Measurements from ENCODE around the gene DOCK2.
"Not testable (repeated sequence)": the region's sequence is repeated elsewhere in the genome, so short reads cannot be mapped to it uniquely, and the experiment has no call there.

Gene DOCK2

GRCh38 chr5:169637085-169637548, at the start of gene DOCK2:
Gene DOCK2 (plus strand): TSS chr5:169637275. CDS start chr5:169637327, 52 bp downstream.
- DNase-seq (ENCODE audit: low read depth), result no peak

DNA sequence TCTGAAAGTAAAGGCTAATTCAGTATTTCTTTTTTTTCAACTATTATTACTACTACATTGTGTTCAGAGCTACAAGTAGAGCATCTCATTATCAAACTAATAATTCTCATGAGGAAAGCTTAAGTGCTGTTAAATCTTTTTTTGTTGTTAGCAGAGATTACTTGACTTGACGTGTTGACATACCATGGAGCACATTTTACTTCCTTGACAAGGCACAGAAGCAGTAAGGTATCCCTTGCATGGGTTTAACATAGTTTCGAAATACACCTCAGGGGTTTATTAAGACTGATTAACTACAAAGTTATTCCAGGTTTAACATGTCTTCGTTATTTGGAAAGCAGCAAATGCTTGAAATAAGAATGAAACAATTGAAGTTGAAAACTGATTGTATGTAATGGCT, 46.5 kb upstream of the DOCK2 start:
- DNase-seq (ENCODE audit: low read depth), result no peak

DNA sequence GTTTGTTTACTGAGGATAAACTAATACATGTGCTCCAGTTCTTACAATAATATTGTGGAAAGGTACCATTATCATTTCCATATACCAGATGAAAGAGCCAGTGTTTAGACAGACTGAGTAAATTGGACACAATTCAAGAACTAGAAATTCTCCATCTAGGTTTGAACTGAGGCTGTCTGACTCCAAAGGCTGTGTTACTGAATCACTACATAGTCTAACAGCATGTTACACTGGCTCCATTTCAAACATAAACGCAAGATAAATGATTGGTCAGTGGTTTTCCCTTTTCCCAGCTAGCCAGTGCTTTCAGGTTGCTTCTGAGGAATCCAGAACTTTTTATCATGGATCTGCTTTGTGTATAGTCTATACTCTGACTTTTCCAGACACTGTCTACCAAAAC, 45.4 kb upstream of the DOCK2 start:
- DNase-seq (ENCODE audit: low read depth), result no peak

DNA sequence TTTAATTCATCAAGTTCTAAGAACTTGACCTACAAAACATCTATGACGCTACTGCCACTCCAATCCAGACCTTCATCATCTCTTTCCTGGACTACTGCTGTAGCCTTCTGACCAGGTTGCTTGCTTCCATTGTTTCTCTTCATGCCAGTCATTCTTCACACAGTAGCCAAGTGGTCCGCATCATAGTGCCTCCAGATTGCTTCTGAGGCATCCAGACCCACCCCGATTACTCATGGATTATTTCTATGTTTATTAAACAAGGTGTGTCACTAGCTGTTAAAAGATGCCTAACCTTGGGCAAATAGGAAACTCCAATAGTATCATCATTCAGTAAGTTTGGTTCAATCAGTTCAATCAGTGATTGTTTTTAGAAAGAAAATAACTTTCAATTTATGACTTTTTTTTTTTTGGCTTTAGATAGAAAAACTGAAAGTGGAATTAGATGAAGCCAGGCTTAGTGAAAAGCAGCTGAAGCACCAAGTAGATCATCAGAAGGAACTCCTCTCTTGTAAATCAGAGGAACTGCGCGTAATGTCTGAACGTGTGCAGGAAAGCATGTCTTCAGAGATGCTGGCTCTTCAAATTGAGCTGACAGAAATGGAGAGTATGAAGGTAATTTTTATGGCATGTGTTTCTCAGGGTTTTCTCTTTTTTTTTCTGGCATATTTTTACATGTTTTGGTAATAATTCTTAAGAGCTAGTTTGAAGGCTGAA, 44.0 kb upstream of the DOCK2 start:
- no peak for DNase-seq (ENCODE audit: low read depth)

DNA sequence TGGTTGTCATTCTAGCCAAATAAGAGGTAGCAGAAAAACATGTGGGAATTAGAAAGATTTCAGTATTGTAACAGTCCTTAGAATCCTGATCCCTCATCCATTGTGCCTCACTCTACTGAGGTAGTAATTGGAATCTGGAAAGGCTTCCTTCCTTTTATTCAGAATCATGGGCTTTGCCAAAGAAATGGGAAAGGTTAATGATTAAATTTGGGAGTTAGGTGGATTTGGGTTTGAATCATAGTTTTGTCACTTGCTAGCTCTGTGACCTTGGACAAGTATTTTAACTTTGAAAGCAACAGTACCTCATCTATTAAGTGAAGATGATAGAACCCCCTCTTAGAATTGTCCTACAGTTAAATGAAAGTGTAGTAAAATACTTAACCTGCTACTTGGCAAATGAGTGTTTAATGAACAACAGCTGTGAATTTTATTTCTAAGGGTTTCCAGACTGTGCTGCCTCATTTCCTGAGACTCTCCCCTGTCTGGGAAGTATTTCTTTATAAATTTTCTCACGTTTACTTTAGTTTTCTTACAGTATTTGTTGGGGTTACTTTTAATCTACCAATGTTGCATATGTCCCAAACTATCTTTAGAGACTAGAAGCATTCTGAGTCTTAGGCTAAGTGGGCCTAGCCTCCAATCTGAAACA, 41.8 kb upstream of the DOCK2 start:
- DNase-seq (ENCODE audit: low read depth), result peak; percentile 32

DNA sequence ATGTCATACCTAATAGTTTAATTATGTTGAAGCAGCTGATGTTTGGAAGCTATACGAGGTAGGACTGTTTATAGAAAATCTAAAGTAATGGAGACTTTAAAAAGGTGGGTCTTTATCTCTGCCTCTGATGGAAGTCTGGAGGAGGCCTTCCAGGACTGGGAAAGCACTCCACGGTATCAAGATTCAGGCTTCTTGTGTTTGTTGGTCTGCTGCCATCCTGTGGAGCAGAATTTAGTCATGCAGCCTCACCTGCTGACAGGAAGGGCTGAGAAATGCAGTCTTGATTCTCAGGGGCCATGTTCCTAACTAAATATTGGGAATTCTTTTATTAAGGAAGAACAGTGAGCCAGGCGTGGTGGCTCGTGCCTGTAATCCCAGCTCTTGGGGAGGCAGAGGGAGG, 37.6 kb upstream of the DOCK2 start:
- DNase-seq (ENCODE audit: low read depth), result no peak

- no peak for DNase-seq (ENCODE audit: low read depth)
Measured at GRCh38 chr5:169602535-169602934, 34.5 kb upstream of the DOCK2 start.

- no peak for DNase-seq (ENCODE audit: low read depth)
Measured at GRCh38 chr5:169606279-169606678, 30.8 kb upstream of the DOCK2 start.

DNA sequence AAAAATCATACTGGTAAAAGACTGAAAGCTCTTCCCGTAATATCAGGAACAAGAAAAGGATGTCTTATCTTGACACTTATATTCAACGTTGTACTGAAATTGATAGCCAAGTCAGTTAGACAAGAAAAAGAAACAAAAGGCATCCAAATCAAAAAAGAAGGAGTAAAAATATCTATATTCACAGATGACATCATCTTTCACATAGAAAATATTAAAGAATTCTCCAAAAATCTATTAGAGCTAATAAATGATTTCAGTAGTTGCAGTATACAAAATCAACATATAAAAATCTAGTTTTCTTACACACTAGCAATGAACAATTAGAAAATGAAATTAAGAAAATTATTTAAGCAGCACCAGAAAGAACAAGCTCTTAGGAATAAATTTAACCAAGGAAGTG, 29.2 kb upstream of the DOCK2 start:
- no peak for DNase-seq (ENCODE audit: low read depth)

GRCh38 chr5:169609716-169610115, 27.4 kb upstream of the DOCK2 start:
- no peak for DNase-seq (ENCODE audit: low read depth)

DNA sequence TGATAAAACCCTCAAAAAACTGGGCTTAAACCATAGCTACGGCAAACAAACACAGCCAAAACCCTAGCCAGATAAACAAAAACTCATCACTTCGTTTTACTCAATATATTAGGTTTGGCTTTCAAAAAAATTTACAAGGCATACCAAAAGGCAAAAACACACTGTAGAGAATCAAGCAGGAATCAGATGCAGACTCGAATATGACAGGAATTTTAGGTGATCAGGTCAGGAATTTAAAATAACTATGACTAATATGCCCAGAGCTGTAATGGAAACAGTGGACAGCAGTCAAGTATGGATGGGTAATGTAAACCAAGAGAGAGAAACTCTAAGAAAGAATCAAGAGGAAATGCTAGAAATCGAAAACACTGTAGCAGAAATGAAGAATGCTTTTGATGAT, 26.5 kb upstream of the DOCK2 start:
- DNase-seq (ENCODE audit: low read depth), result no peak

DNA sequence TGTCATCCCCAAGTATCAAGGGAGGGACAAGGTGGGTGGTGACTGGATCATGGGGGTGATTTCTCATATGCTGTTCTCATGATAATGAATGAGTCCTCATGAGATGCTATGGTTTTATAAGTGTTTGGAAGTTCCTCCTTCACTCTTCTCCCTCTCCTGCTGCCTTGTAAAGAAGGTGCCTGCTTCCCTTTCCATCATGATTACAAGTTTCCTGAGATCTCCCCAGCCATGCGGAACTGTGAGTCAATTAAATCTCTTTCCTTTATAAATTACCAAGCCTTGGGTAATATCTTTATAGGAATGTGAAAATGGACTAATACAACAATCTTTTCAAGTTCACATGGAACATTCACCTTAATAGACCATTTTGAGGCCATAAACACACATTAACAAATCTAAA, 21.5 kb upstream of the DOCK2 start:
- DNase-seq (ENCODE audit: low read depth), result no peak

DNA sequence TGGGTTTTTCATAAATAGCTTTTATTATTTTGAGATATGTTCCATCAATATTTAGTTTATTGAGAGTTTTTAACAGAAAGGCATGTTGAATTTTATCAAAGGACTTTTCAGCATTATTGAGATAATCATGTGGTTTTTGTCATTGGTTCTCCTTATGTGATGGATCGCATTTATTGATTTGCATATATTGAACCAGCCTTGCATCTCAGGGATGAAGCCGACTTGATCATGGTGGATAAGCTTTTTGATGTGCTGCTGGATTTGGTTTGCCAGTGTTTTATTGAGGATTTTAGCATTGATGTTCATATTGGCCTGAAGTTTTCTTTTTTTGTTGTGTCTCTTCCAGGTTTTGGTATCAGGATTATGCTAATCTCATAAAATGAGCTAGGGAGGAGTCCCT, 12.8 kb upstream of the DOCK2 start:
- DNase-seq (ENCODE audit: low read depth), result not testable (repeated sequence)

GRCh38 chr5:169626779-169627178, 10.3 kb upstream of the DOCK2 start:
- DNase-seq (ENCODE audit: low read depth), result peak; percentile 87

DNA sequence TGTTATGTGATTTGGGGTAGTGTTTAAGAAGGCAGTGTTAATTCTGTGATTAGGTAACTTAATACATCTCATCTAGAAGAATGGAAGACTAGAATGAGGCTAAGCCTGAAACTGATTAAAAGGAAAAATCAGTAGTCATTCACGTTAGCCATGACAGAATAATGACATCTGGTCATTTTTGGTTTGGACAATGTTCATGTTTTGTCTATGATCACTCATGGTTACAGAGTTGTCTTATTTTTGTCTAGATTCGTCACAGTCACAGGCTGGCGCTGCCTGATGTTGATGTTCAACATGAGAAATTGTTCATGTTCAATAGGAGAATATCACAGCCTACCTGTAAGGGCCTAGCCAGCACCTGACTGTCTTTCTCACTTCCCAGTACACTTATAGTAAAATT, 9.5 kb upstream of the DOCK2 start:
- peak; percentile 58 for DNase-seq (ENCODE audit: low read depth)

DNA sequence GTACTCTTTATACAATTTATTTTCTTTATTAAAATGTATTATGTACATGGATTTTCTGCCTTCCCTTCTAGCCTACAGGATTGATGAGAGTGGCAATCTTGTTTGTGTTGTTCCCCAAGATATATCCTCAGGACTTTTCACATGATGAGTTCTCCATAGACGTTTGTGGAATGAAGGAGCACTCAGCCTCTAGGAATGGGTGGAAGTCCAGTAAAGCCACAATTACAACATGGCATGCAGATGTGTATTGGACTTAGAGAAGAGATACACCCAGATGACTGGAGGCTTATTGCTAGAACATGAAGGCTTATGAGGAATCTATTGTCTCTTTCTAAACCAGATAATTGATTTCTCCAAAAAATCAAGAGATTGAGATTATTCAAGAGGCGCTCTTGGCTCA, 8.2 kb upstream of the DOCK2 start:
- peak; percentile 85 for DNase-seq (ENCODE audit: low read depth)

GRCh38 chr5:169629847-169630548, 7.1 kb upstream of the DOCK2 start:
- peak; percentile 80 for DNase-seq (ENCODE audit: low read depth)

GRCh38 chr5:169631360-169631759, 5.7 kb upstream of the DOCK2 start:
- peak; percentile 50 for DNase-seq (ENCODE audit: low read depth)

DNA sequence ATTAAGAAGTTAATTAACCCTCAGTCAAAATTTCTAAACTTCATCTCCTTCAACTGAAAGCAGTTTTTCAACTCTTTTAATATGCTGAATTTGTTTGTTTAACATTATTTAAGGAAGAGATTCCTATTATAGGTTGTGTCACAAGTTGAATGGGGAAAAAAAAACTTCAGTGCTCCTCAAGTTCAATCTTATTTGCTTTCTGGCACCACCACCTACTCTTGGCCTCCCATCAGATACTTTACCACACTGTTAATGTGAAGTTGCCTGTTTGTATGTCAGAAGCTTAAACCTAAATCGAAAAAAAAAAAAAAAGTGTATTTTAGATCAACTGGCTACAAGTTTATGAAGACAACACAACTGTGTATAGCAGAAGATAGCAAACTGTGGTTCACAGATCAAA, 4.1 kb upstream of the DOCK2 start:
- DNase-seq (ENCODE audit: low read depth), result no peak

- DNase-seq (ENCODE audit: low read depth), result no peak
Measured at GRCh38 chr5:169634606-169635005, 2.5 kb upstream of the DOCK2 start.

- DNase-seq (ENCODE audit: low read depth), result no peak
Measured at GRCh38 chr5:169635936-169636335, 1.1 kb upstream of the DOCK2 start.

DNA sequence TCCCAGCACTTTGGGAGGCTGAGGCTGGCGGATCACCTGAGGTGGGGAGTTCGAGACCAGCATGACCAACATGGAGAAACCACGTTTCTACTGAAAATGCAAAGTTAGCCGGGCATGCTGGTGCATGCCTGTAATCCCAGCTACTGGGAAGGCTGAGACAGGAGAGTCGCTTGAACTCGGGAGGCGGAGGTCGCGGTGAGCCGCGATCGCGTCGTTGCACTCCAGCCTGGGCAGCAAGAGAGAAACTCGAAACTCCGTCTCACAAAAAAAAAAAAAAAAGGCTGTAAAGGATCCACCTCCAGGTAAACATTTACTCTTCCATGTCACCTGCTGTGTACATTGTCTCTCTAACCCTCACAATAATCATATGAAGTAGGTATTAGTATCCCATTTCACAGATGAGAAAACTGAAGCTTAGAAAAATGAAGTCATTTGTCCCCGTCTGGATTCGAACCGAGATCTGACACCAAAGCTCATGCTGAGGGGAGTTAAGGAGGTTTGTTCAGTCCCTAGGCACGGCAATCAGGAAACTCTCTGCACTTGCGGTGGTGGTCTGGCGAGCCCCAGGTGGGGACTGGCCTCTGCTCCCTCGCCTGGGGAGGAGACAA, 494 bp upstream of the DOCK2 start:
- DNase-seq (ENCODE audit: low read depth), result no peak

Data from GM04504 (cell line).